Panc1 (cell line): ENCODE measurements around the gene ALOX5. TPM values are rescaled to one million over a fixed set of nuclear protein-coding genes. Genes with fewer than 3 reads are reported as not detected.

Source experiments
- ATAC-seq: fragments of 200-7000 bp; cut with Tn5 transposase; 2 replicates; pipeline ENCODE4 v1.9.1; 2020; ENCODE audit warnings: mild to moderate bottlenecking, moderate library complexity
- BruUV-seq: library from RNA; stranded (reverse); fragments of 400-500 nt; replicated peaks from 2 replicates; lab custom pipeline; 2021; lab: Mats Ljungman, UMichigan
- CTCF ChIA-PET: fragments of 300-600 bp; sonication (Branson Sonifier 250); formaldehyde crosslinking; loops from one replicate; lab custom pipeline; 2022; ENCODE audit warnings: antibody characterized with exemption; lab: Charles Lee
- POLR2A ChIA-PET: fragments of 300-600 bp; sonication (Branson Sonifier 250); formaldehyde crosslinking; loops from one replicate; lab custom pipeline; 2022; ENCODE audit warnings: antibody characterized with exemption; lab: Charles Lee
- DNase-seq: peaks from one replicate; pipeline ENCODE4 v3.0.0-alpha.2; 2010; ENCODE audit warnings: low read depth, low spot score
- H3K27ac ChIP-seq: 2 replicates; pipeline ENCODE4 v1.5.1; 2011; ENCODE audit warnings: mild to moderate bottlenecking, low read length, inconsistent platforms
- H3K27me3 ChIP-seq: fragments of 200-500 bp; sonication (Bioruptor generic); 2 replicates; pipeline ENCODE4 v1.6.0; 2014; ENCODE audit warnings: low read length, inconsistent platforms; ENCODE audit not compliant: control insufficient read depth, insufficient read depth
- H3K36me3 ChIP-seq: fragments of 200-500 bp; sonication (Bioruptor generic); 2 replicates; pipeline ENCODE4 v1.5.1; 2014; ENCODE audit warnings: inconsistent platforms, mild to moderate bottlenecking, low read length, moderate library complexity; ENCODE audit not compliant: control insufficient read depth, insufficient read depth
- H3K4me1 ChIP-seq: 2 replicates; pipeline ENCODE4 v1.5.1; 2011; ENCODE audit warnings: inconsistent platforms, mild to moderate bottlenecking, low read length, moderate library complexity; ENCODE audit not compliant: control insufficient read depth, insufficient read depth
- H3K4me3 ChIP-seq, 2 experiments: 2 replicates each; pipeline ENCODE4 v1.5.1; 2011 to 2012; ENCODE audit warnings: low read depth in 2 of 2, low read length in 2 of 2, mild to moderate bottlenecking in 2 of 2, inconsistent platforms in 1 of 2, moderate library complexity in 1 of 2
- H3K9me3 ChIP-seq: fragments of 200-500 bp; sonication (Bioruptor generic); 2 replicates; pipeline ENCODE4 v1.5.1; 2014; ENCODE audit warnings: low read depth, mild to moderate bottlenecking, inconsistent platforms, low read length, moderate library complexity; ENCODE audit not compliant: control insufficient read depth, insufficient read depth
- POLR2AphosphoS5 ChIP-seq: IDR thresholded peaks from 2 replicates; pipeline ENCODE4 v1.6.1; 2012; ENCODE audit warnings: mild to moderate bottlenecking, low read depth, low read length, moderate library complexity
- SIN3A ChIP-seq: IDR thresholded peaks from 2 replicates; pipeline ENCODE4 v1.6.1; 2012; ENCODE audit warnings: low read depth, mild to moderate bottlenecking, low read length, moderate library complexity, borderline replicate concordance; ENCODE audit not compliant: insufficient read depth
- TCF7L2 ChIP-seq: IDR thresholded peaks from 2 replicates; pipeline ENCODE4 v1.6.1; 2011; ENCODE audit warnings: mild to moderate bottlenecking, low read depth, low read length, inconsistent platforms
- in situ Hi-C: cut with HindIII; loops from 2 replicates; pipeline ENCODE4 v1.10.0; 2016; ENCODE audit warnings: low sequenced_read_pairs, low pct_unique_long_range_greater_than_20kb
- intact Hi-C: fragments of 100-400 bp; cut with micrococcal nuclease; formaldehyde crosslinking; loops from one replicate; pipeline ENCODE4 v1.10.0; 2022; ENCODE audit not compliant: unreplicated experiment
- total RNA-seq: library from RNA; stranded (reverse); gene quantifications from one replicate; pipeline ENCODE4 v1.2.1, GENCODE V29; 2021; ENCODE audit not compliant: unreplicated experiment
- TF ChIP-seq, protein P1 (sequence below): fragments of 450-650 bp; IDR thresholded peaks from 2 replicates; pipeline ENCODE4 v1.5.1; 2017; ENCODE audit warnings: mild to moderate bottlenecking
- TF ChIP-seq, protein P2 (sequence below), 2 experiments: IDR thresholded peaks; 2 replicates each; pipeline ENCODE4 v1.6.1; 2011 to 2012; ENCODE audit warnings: low read depth in 2 of 2, control low read depth in 1 of 2, low read length in 1 of 2, mild to moderate bottlenecking in 1 of 2, moderate library complexity in 1 of 2; ENCODE audit not compliant: insufficient read depth in 1 of 2

ALOX5 gene
- total RNA-seq, 1 experiment from 2014 or later = 0.82 TPM

DNA sequence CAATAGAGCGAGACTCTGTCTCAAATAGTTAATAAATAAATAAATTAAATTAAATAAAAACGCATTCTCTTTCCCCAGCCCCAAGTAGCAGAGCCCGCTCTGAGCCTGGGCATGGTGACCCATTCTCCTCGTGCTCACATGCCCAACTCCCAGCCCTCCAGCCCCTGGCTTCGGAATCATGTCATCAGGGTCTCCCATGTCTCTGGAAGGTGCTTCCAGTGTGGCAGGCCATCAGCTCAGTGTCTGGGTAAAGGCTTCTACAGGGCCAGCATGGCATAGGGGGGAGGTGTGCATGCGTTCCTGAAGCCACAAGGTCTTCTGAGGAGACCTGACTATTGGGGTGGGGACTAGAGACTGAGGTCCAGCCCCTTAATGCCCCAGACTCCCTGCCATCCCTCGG, 72.8 kb downstream of the ALOX5 start:
- ATAC-seq (no peak), DNase-seq (no peak)
- ChIA-PET CTCF (no interaction called here), POLR2A (interaction anchor here (0.6 kb wide), 1 partner anchor 182 kb away, joined by 11 read pairs; no protein-coding TSS in a partner anchor)
- TF ChIP-seq TCF7L2 (no peak), SIN3A (no peak), POLR2AphosphoS5 (no peak)
- TF ChIP-seq, protein P1, sequence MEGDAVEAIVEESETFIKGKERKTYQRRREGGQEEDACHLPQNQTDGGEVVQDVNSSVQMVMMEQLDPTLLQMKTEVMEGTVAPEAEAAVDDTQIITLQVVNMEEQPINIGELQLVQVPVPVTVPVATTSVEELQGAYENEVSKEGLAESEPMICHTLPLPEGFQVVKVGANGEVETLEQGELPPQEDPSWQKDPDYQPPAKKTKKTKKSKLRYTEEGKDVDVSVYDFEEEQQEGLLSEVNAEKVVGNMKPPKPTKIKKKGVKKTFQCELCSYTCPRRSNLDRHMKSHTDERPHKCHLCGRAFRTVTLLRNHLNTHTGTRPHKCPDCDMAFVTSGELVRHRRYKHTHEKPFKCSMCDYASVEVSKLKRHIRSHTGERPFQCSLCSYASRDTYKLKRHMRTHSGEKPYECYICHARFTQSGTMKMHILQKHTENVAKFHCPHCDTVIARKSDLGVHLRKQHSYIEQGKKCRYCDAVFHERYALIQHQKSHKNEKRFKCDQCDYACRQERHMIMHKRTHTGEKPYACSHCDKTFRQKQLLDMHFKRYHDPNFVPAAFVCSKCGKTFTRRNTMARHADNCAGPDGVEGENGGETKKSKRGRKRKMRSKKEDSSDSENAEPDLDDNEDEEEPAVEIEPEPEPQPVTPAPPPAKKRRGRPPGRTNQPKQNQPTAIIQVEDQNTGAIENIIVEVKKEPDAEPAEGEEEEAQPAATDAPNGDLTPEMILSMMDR = no peak
- TF ChIP-seq, protein P2, sequence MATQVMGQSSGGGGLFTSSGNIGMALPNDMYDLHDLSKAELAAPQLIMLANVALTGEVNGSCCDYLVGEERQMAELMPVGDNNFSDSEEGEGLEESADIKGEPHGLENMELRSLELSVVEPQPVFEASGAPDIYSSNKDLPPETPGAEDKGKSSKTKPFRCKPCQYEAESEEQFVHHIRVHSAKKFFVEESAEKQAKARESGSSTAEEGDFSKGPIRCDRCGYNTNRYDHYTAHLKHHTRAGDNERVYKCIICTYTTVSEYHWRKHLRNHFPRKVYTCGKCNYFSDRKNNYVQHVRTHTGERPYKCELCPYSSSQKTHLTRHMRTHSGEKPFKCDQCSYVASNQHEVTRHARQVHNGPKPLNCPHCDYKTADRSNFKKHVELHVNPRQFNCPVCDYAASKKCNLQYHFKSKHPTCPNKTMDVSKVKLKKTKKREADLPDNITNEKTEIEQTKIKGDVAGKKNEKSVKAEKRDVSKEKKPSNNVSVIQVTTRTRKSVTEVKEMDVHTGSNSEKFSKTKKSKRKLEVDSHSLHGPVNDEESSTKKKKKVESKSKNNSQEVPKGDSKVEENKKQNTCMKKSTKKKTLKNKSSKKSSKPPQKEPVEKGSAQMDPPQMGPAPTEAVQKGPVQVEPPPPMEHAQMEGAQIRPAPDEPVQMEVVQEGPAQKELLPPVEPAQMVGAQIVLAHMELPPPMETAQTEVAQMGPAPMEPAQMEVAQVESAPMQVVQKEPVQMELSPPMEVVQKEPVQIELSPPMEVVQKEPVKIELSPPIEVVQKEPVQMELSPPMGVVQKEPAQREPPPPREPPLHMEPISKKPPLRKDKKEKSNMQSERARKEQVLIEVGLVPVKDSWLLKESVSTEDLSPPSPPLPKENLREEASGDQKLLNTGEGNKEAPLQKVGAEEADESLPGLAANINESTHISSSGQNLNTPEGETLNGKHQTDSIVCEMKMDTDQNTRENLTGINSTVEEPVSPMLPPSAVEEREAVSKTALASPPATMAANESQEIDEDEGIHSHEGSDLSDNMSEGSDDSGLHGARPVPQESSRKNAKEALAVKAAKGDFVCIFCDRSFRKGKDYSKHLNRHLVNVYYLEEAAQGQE (IDR thresholded peaks at IDR 0.05; ENCODE audit: insufficient read depth in 1 of 2, low read depth in 2 of 2, low read length in 1 of 2) = no peak
- Histone ChIP-seq H3K27ac (no peak overlapping the region), H3K9me3 (no peaks in the 10 kb centered on the region), H3K27me3 (no peaks in the 10 kb centered on the region), H3K4me3 (no peak overlapping the region), H3K36me3 (no peaks in the 10 kb centered on the region), H3K4me1 (no peaks in the 10 kb centered on the region)
- intact Hi-C loops = no loop called here
- in situ Hi-C loops = no loop called here
- no TSS peak for BruUV-seq

DNA sequence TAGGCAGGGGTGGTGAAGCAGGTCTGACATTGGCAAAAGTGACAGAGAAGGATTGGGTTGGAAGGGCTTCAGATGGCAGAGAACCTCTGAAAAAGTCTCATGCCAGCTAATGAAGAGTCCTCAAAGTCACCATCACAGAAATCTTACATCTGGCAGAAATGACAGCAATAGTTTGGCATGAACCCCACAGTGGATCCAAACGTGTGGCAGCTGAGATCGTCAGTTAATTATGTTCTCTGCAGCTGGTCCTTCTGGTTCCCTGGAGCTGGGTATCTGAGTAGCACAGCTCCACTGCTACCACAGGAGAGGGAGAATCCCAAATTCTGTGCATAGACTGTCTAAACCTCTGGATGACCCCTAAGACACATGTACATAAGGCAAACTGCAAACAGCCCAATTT, 73.4 kb downstream of the ALOX5 start:
- in situ Hi-C loops (no loop called here), intact Hi-C loops (no loop called here)
- no peaks in the 10 kb centered on the region for H3K27me3 ChIP-seq
- ChIA-PET CTCF (no interaction called here), POLR2A (interaction anchor here (0.6 kb wide), 1 partner anchor 181 kb away, joined by 11 read pairs; no protein-coding TSS in a partner anchor)
- H3K4me3 ChIP-seq = no peak overlapping the region
- BruUV-seq = no TSS peak
- TF ChIP-seq, protein P1 = no peak
- TF ChIP-seq TCF7L2 (no peak), SIN3A (no peak), POLR2AphosphoS5 (no peak)
- TF ChIP-seq, protein P2 (IDR thresholded peaks at IDR 0.05; ENCODE audit: insufficient read depth in 1 of 2, low read depth in 2 of 2, low read length in 1 of 2) = no peak
- no peak for ATAC-seq
- no peaks in the 10 kb centered on the region for H3K9me3 ChIP-seq
- no peak for DNase-seq
- no peaks in the 10 kb centered on the region for H3K36me3 ChIP-seq
- H3K4me1 ChIP-seq = no peaks in the 10 kb centered on the region
- no peak overlapping the region for H3K27ac ChIP-seq
